Small intestine (tissue), 7 donors: Measurements from ENCODE around the gene NEK6. TPM values are rescaled to one million over a fixed set of nuclear protein-coding genes. Genes with fewer than 3 reads are reported as not detected.

Source experiments
- DNase-seq, 2 donors: peaks; one replicate each; pipeline versions ENCODE4 v3.0.0 to v3.0.0-alpha.2; 2013
- FAIRE-seq: peaks from 2 replicates; lab custom pipeline; 2012; peaks lifted over from hg19 to GRCh38; lab: Jason Lieb, UNC
- H3K27ac ChIP-seq, 3 donors: one replicate each; pipeline ENCODE4 v1.5.1; 2013; ENCODE audit warnings: low read length in 2 of 3, mild to moderate bottlenecking in 2 of 3, control low read depth in 1 of 3, inconsistent platforms in 1 of 3, low read depth in 1 of 3, moderate library complexity in 1 of 3
- H3K27me3 ChIP-seq, 3 donors: one replicate each; pipeline ENCODE4 v1.6.1; 2013; ENCODE audit warnings: low read length in 3 of 3, inconsistent platforms in 1 of 3; ENCODE audit not compliant: control insufficient read depth in 3 of 3, insufficient read depth in 3 of 3
- H3K36me3 ChIP-seq, 3 donors: one replicate each; pipeline ENCODE4 v1.6.1; 2013; ENCODE audit warnings: low read length in 3 of 3, inconsistent platforms in 1 of 3, low read depth in 1 of 3, mild to moderate bottlenecking in 1 of 3, moderate library complexity in 1 of 3; ENCODE audit not compliant: control insufficient read depth in 3 of 3, insufficient read depth in 2 of 3
- H3K4me1 ChIP-seq, 3 donors: one replicate each; pipeline ENCODE4 v1.6.1; 2013; ENCODE audit warnings: low read length in 2 of 3, inconsistent platforms in 1 of 3, low read depth in 1 of 3, mild to moderate bottlenecking in 1 of 3, moderate library complexity in 1 of 3; ENCODE audit not compliant: control insufficient read depth in 3 of 3, insufficient read depth in 2 of 3
- H3K4me3 ChIP-seq, 3 donors: one replicate each; pipeline ENCODE4 v1.5.1; 2013; ENCODE audit warnings: low read length in 3 of 3, control low read depth in 1 of 3, inconsistent platforms in 1 of 3, low read depth in 1 of 3, mild to moderate bottlenecking in 1 of 3, moderate library complexity in 1 of 3
- H3K9me3 ChIP-seq, 2 donors: one replicate each; pipeline ENCODE4 v1.6.1; 2013; ENCODE audit warnings: low read depth in 1 of 2, low read length in 1 of 2; ENCODE audit not compliant: control insufficient read depth in 2 of 2, insufficient read depth in 1 of 2
- WGBS, 3 donors: extraction: QIAGEN DNeasy Blood & Tissue Kit; methylation state at CpG; one replicate each; pipeline ENCODE4 v1.1.7; 2013; 5-methylcytosine and 5-hydroxymethylcytosine counted together
- polyA plus RNA-seq, 4 donors: library from polyadenylated mRNA; stranded (reverse) in 3 of 4; unstranded in 1 of 4; fragments of 200-250 nt in 3 of 4; fragments of 120-200 nt in 1 of 4; gene quantifications; one replicate each; pipeline versions ENCODE4 v1.2.1 to v1.2.3, GENCODE V29; 2013
- donor health status: healthy with polysubstance abuse.
- donor health status: control.
- donor health status: control.
- donor health status: Bipolar disorder and iron deficiency.
- donor health status: healthy.

NEK6 gene
- polyA plus RNA-seq, 4 donors, result 9.7 to 31.2 (median 23.6) TPM

DNA sequence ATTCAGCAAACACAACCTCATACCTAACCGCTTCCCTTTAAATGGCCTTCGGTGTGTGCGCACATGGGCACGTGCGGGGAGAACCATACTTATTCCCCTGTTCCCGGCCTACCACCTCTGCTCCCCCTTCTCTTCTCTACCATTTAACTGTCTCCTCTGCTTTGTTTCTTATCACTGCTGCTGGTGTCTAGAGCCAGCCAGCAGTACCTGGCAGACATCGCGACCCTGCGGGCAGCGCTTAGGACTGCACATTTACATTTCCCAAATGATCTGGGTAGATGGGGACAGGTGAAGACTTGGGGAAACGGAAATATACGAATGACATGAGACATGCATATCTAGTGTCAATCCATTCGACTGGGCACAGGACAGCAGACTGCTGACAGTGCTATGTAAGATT, 100.9 kb downstream of the NEK6 start:
- DNase-seq, result no peak
- no peak for FAIRE-seq
- Histone ChIP-seq H3K4me1 (no peaks in the 10 kb centered on the region), H3K36me3 (peaks cover 2 to 57% (median 8%) of the 10 kb centered on the region in 3 donors), H3K4me3 (no peak overlapping the region), H3K27me3 (no peaks in the 10 kb centered on the region), H3K9me3 (no peaks in the 10 kb centered on the region), H3K27ac (no peak overlapping the region)
- WGBS, 3 donors, result 93 to 98% (median 96%) methylated on average over 13 of the region's 13 CpGs

DNA sequence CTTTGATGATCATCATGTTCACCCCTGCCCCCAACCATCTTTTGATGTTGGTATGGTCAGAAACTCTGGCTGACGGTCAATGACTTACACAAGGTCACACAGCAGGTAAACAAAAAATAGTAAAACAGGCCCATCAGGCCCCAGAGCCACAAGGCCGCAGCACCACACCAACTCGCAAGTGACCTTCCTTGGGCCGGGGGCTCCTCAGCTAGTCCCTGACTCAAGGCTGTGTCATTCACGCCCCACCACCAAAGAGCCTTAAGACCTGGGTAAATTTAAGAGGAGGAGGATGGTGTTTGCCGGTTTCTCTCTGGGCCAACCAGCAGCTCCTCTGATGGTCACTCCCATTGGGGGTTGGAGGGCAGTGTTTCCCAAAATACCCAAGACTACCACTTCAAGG, 101.7 kb downstream of the NEK6 start:
- 94 to 97% (median 95%) methylated on average over 6 of the region's 6 CpGs for WGBS, 3 donors
- DNase-seq, result no peak

DNA sequence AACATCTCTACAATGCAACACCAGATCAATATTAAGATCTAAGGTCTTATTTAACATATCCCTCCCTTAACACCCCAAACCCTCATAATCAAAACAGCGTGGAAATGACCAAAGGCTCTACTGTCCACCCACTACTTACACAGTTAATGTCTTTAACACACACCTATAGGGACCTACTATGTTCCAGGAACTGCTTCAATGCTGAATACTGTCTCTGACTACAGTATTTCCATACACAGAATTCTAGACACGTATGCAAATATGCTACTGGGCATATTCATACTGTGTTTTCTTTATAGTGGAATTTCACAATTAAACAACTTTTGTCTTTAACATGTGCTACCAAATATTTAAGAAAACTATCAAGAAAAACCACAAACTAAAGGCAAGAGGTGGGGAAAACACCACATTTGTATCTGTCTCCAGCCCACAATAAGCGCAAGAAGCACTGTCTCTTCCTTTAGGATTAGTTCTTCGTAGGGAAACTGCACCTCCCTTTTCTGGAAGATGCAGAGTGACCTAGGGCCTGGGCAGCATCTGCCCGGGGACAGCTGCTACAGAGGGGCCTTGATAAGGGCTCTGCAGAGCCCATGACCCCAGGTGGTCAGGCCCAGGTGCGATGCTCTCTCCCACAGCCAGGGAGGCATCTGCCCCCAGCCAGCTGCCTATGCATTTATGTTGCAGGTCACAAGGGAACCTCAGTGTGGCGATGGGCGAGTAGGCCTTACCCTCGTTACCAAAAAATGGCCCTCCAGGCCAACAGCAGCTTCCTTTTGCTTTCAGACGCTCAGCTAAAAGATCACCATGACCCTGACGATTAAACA, 102.3 kb downstream of the NEK6 start:
- Histone ChIP-seq H3K27ac (no peak overlapping the region), H3K36me3 (peaks cover 0 to 56% (median 8%) of the 10 kb centered on the region in 3 donors), H3K4me1 (no peaks in the 10 kb centered on the region), H3K27me3 (no peaks in the 10 kb centered on the region), H3K9me3 (no peaks in the 10 kb centered on the region), H3K4me3 (no peak overlapping the region)
- 86 to 92% (median 87%) methylated on average over 11 of the region's 11 CpGs for WGBS, 3 donors
- FAIRE-seq (no peak), DNase-seq (no peak)

More for the DNA sequence above, 101.7 kb downstream of the NEK6 start:
- H3K4me1 ChIP-seq, result no peaks in the 10 kb centered on the region
- H3K27me3 ChIP-seq, result no peaks in the 10 kb centered on the region
- peaks cover 0 to 57% (median 8%) of the 10 kb centered on the region in 3 donors for H3K36me3 ChIP-seq
- H3K27ac ChIP-seq, result no peak overlapping the region
- H3K4me3 ChIP-seq, result no peak overlapping the region
- no peaks in the 10 kb centered on the region for H3K9me3 ChIP-seq
- FAIRE-seq, result no peak

DNA sequence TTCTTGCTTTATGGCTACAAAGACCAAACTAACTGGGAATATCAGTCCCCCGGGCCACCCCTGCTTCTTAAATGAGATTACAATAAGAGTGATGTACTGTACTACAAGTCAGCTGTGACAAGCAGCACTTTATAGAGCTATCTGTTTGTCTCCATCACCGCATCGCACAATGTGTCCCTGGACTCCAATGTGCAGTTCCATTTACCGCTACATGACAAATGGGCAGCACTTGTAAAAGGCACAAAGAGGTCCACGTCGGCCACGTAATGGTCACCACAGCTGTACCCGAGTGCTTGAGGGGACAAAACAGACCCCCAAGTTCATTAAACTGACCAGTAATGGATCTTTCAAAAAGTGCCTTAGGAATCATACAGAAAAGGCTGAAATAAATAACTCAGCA, 103.4 kb downstream of the NEK6 start:
- peaks cover 0 to 53% (median 5%) of the 10 kb centered on the region in 3 donors for H3K36me3 ChIP-seq
- no peaks in the 10 kb centered on the region for H3K27me3 ChIP-seq
- H3K4me1 ChIP-seq, result no peaks in the 10 kb centered on the region
- H3K27ac ChIP-seq, result no peak overlapping the region
- WGBS, 3 donors, result 93 to 94% (median 93%) methylated on average over 8 of the region's 8 CpGs
- no peak overlapping the region for H3K4me3 ChIP-seq
- no peak for DNase-seq
- FAIRE-seq, result no peak
- no peaks in the 10 kb centered on the region for H3K9me3 ChIP-seq

DNA sequence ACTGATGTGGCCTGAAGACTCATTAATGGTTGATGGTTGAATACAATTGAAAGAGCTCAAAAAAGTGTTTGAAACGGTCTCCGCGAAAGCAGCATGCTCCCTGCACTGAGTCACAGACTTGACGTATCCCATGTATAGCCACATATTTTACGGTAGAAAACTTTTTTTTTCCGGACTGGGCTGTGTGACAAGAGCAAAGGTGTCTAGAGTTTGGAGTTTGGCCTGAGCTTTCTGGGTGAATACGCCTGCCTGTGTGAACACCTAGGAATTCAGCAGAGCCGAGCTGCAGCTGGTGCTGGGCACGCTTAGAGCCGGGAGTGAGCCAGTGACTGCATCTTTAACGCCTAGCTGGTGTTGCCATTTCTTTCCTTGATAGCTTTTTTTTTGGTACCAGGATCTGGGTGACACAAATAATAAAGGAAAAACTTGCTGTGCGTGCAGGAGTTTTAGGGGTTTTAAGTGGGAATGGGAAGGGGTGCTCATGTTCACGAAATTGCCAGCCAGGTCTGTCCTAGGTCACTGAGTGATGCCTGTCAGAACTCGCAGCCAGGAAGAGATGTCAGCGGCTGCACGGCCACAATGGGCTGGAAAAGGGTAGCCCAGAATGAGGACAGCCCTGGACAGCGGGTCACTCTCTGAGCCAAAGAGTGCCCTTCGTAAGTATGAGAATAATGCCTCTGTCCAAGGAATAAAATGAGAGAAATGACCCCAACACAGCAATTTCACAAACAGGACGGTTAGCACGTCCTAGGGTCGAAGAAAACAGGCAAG, 105.8 kb downstream of the NEK6 start:
- no peak for DNase-seq

DNA sequence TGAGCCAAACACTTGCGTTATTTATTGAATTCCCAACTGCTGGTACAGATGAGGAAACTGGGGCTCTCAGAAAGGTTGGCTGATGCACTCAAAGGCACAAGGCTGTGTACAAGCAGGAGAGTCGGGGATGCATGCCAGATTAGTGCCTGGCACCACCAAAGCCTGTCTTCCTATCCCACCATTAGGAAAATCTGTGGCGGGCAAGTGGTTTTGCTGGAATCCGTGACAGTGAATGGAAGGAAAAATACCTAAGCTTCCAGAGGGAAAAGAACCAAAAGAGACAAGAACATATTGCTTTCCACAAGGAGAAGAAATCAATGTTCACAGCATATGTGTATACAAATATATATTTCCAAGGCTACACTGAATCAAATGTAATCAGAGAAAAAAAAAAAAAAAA, 106.4 kb downstream of the NEK6 start:
- no peak for FAIRE-seq
- peaks cover 0 to 40% (median 0%) of the 10 kb centered on the region in 3 donors for H3K36me3 ChIP-seq
- H3K27ac ChIP-seq, result no peak overlapping the region
- DNase-seq, result no peak
- H3K4me1 ChIP-seq, result no peaks in the 10 kb centered on the region
- H3K9me3 ChIP-seq, result no peaks in the 10 kb centered on the region
- no peaks in the 10 kb centered on the region for H3K27me3 ChIP-seq
- WGBS, 3 donors, result 93 to 99% (median 95%) methylated on average over 4 of the region's 4 CpGs
- H3K4me3 ChIP-seq, result no peak overlapping the region

More for the DNA sequence above, 105.8 kb downstream of the NEK6 start:
- no peak overlapping the region for H3K27ac ChIP-seq
- H3K36me3 ChIP-seq, result peaks cover 0 to 43% (median 0%) of the 10 kb centered on the region in 3 donors
- no peaks in the 10 kb centered on the region for H3K4me1 ChIP-seq
- no peak overlapping the region for H3K4me3 ChIP-seq
- 81 to 91% (median 86%) methylated on average over 21 of the region's 21 CpGs for WGBS, 3 donors
- no peaks in the 10 kb centered on the region for H3K9me3 ChIP-seq
- no peaks in the 10 kb centered on the region for H3K27me3 ChIP-seq
- FAIRE-seq, result no peak

DNA sequence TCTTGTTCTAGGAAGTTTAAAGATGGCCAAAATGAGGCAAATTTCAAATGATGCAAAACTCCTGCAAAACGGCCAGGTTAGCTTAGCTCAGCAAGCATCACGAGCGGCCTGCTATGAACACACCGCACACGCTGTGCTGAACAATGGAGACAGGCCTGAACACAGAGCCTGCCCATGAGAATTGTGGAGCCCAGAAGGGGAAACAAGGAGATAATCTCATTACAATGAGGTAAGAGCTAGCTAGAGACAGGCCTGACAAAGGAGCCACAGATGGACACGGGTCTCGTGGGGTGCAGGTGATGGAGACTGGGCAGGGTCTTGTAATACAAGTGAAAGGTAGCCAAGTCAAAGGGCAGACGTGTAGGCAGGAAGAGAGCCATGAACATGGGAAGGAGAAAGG, 107.3 kb downstream of the NEK6 start:
- FAIRE-seq (no peak), DNase-seq (no peak)
- Histone ChIP-seq H3K27me3 (no peaks in the 10 kb centered on the region), H3K4me1 (no peaks in the 10 kb centered on the region), H3K9me3 (no peaks in the 10 kb centered on the region), H3K4me3 (no peak overlapping the region), H3K27ac (no peak overlapping the region), H3K36me3 (peaks cover 0 to 41% (median 0%) of the 10 kb centered on the region in 3 donors)
- WGBS, 3 donors, result 83 to 88% (median 87%) methylated on average over 8 of the region's 8 CpGs

DNA sequence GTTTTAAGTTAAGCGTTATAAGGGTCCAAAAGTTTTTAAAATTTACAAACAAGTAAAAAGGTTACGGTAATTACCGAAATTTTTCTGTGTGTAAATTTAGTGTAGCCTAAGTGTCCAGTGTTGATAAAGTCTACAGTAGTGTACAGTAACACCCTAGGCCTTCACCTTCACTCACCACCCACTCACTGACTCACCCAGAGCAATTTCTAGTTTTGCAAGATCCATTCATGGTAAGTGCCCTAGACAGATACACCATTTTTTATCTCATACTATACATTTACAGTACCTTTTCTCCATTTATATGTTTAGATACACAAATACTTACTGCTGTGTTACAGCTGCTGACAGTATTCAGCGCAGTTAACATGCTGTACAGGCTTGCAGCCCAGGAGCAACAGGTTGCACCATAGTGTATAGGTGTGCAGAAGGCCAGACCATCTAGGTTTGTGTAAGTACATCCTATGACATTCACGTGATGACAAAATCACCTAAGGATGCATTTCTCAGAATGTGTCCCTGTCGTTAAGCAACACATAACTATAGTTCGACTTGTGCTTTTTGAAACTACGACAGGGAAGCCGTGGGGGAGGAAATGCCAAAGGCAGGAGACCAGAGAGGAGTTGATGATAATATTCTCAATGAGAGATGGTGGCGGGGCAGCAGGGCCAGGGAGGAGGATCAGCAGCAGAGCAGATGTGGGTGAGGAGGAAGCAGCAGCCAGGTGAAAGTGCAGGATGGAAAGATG, 108.9 kb downstream of the NEK6 start:
- Histone ChIP-seq H3K4me1 (no peaks in the 10 kb centered on the region), H3K27me3 (no peaks in the 10 kb centered on the region), H3K27ac (no peak overlapping the region), H3K9me3 (no peaks in the 10 kb centered on the region), H3K4me3 (no peak overlapping the region), H3K36me3 (peaks cover 0 to 37% (median 0%) of the 10 kb centered on the region in 3 donors)
- DNase-seq, result no peak
- 90 to 95% (median 92%) methylated on average over 10 of the region's 10 CpGs for WGBS, 3 donors
- no peak for FAIRE-seq
